HG02759 (cell line): ENCODE data around the gene PGAP2.

Source experiments
- ATAC-seq: cut with Tn5 transposase; IDR thresholded peaks from one replicate; pipeline ENCODE4 v1.9.1; 2021; ENCODE audit warnings: mild to moderate bottlenecking, moderate library complexity; ENCODE audit not compliant: unreplicated experiment

PGAP2 gene

DNA sequence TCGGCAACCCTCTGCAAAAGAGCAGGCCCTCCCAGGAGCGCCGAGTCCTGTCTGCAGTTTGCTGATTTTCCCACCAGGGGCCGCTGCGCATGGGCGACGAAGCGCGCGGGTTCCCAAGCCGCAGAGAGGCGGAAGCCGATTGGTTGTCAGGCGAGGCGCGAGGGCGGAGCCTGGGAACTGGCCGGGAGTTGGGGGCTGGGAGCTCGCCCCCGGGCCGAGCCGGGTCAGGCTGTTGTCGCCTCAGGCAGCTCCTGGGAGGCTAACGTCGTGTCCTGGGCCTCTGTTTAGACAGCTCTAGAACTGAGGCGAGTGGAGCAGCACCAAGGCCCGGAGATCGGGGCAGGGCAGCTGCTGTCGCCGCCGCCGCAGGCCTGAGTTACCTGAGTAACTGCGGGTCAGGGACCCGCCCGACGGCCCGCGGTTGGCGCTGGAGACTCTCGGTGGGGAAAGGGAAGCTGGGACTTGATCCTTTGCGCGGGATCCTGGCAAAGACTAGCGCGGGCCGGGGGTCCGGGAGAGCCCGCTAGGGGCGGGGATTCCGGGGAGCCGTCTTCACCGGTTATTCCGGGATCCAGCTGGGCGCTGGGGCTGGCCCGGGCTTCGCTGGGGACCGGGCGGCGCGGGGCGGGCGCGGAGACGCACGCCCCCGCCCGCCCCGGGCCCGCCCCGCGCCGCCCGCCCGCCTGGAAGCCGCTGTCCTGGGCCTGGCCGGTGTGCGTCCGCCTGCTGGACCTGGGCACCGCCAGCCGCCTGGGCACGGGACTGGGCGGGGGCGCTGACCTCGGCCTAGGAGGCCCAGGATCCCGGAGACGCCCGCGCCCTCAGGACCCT lies 46.8 kb downstream of the PGAP2 start, which contains the start of gene STIM1:
Gene STIM1 (plus strand): TSS at position 688 of the 831 bp plus-strand sequence. CDS start 607 bp downstream, outside the sequence.
- ATAC-seq, result peak; percentile 62

DNA sequence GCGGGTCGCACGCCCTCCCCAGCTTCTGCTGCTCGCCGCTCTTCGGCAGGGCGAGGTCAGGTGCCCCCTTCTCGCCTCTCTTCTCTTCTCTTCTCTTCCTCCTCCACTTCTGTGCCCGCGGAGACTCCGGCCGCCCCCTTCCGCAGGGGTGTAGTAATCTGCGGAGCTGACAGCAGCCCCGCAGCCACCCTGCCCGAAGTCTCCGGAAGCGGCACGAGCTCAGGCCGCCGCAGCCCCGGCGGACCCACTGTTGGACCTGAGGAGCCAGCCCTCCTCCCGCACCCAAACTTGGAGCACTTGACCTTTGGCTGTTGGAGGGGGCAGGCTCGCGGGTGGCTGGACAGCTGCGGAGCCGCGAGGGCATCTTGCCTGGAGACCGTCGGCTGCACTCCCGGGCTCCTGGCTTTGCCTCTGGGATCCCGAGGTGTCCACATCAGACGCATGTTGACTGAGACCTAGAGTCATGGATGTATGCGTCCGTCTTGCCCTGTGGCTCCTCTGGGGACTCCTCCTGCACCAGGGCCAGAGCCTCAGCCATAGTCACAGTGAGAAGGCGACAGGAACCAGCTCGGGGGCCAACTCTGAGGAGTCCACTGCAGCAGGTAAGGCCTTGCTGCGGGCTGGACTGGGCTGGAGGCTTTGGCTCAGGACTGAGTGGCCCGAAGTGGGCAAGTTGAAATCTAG lies 47.6 kb downstream of the PGAP2 start:
- ATAC-seq, result peak; percentile 17

DNA sequence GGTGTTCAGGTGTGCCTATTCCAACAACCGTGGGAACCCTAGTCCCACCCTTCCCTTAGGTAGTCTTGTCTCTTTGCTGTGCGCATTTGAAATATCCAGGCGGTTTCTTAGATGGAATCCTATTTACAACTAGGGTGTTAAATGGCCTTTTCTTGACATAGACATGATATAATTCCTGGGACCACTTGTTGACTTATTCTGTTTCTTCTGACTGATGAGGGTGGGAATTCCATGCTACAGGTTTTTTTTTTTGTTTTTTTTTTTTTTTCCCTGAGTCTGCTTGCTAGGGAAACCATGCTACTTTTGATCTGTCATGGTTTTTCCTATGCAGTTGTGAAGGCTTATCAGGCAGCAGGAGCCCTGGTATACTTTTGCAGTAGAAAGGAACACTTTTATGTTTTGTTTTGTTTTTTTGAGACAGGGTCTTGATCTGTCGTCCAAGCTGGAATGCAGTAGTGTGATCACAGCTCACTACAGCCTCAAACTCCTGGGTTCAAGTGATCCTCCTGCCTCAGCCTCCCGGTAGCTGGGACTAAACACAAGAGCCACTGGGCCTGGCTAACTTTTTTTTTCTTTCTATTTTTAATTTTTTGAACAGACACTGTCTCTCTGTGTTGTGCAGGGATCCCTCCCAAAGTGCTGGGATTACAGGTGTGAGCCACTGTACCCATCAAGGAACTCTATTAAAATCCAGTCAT lies 48.6 kb downstream of the PGAP2 start:
- no peak for ATAC-seq

DNA sequence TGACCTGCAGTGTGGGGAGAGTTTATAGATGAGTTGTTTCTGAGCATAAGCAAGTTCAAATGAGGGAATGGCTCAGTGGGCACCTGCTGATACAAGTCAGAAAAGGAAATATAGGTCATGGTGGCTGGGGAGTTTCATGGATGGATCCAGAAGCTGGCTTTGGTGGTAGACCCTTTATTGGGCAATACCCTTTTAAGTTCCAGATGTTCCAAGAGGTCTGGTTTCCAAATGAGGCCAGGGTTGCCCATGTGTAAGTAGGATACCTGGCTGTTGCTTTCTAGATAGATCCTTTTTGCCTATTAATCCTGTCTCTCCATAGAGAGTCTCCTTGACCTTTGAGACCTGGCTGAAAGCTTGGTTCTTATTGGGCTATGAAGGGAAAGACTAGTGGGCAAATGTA lies 49.3 kb downstream of the PGAP2 start:
- no peak for ATAC-seq

DNA sequence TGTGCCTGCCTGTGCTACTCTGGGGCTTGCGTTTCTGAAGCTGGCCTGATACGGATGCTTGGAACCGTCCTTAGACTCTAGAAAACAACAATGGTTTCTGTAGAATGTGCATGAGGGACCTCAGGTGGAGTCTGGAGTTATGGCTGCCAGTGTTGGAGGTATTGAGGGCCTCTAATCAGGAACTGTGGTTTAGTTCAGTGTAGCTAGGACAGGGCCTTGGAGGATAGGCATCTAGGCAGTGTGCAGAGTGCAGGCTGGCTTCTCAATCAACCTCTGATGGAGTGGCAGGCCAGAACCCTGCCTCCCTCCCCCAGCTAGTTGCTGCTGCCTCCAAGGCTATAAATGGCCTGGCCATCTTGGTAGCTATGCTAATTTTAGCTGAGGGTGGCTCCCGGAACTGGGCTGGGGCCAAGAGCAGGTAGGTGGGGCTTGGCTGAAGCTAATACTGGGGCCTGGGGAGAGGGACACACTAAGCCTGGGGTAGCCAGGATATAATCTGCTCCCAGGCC lies 51.1 kb downstream of the PGAP2 start:
- peak; percentile 21 for ATAC-seq

DNA sequence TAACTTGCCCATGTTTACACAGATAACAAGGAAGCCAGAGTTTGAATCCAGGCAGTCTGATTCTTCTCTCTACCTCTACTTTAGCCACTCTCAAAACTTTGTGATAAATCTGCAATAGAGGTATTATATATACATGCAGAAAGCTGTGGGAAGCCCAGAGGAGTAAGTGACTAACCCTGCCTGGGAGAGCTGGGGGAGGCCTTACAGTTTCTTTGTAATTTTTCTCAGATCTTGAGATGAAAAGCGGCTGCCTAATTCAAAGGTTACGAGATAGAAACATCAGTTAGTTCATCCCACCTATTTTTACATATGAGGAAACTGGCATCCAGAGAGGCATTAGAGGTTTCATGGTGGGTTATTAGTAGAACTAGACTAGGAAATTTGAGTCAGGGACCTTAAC lies 52.0 kb downstream of the PGAP2 start:
- no peak for ATAC-seq

DNA sequence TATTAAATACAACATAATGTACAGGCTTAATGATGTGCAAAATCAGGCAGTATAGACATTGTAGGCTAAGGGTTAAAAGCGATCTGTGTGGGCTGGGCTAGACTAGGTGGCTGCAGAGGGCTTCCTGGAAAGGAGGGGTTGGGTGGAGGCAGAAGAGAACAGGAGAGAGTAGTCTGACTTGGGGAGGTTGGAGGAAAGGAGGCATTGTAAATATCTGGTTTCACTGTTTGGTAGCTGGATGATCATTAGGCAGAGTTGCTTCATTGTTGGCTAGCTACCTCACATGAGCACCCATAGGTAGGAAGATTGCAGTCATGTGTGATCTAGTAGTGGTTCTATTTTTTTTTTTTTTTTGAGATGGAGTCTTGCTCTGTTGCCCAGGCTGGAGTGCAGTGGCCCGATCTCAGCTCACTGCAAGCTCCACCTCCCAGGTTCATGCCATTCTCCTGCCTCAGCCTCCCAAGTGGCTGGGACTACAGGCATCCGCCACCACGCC lies 52.6 kb downstream of the PGAP2 start:
- ATAC-seq, result peak; percentile 26

DNA sequence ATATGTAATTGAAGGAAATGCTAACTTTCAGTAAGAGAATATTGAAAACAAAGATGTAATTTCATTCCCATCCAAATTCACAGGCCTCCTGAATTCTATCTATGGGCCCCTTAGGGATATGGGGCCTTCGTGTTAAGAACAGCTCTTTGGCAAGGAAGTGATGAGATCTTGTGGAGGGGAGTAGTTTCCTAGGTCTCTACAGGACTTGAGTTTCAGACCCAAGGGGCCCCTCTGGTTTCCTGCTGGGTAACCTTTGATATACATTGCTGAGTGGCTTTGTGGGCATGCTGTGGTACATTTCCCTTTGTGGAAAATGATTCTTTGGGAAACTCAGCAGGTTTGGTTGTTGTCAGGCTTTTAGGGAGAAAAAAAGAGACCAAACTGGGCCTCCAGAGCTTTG lies 53.3 kb downstream of the PGAP2 start:
- no peak for ATAC-seq

DNA sequence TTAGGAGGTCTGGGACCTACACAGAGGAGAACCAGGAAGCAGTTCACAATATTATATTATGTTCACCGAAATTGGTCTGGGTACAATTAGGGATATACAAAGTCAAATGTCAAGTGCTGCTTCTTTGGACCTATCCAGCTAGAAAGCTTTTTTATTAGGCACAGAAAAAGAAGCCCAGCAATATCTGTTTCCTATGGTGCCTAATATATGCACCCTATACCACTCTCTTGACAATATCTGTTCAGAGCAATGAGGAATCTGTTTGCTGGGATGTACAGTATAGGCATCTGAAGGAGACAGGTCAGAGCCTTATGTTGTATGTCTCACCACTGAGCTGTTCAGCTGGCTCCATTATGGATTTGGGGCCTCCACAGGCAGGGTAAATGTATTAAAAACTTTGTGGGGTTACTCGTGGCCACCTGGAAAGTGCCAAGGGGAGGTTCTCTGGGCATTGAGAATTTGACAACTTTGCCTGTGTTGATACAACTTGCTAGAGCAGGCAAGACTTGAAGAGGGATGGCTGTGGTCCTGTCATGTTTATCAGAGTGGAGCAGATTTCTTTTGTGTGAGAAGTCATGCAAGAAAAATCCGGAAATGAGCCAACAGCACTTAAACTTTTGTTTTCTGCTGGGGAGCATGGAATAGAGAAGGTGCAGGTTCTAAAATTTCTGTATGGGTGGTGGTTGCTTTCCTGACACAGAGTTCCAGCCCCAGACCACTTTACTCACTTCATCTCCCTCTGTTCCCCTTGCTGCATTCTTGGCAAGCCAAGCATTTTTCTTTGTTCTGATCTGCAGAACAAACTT lies 57.2 kb downstream of the PGAP2 start:
- peak; percentile 44 for ATAC-seq

DNA sequence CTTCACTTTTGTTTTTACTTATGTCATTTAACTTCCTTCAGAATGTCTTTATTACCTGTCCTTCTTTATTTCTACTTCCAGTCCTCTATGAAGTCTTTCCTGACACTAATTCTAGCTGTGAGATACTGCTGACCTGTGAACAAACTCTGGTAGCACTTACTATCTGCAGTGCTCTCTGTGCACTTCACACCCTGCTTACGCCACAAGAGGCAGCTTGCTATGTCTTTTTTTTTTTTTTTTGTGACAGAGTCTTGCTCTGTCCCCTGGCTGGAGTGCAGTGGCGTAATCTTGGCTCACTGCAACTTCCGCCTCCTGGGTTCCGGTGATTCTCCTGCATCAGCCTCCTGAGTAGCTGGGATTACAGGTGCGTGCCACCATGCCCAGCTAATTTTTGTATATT lies 57.8 kb downstream of the PGAP2 start:
- peak; percentile 38 for ATAC-seq

DNA sequence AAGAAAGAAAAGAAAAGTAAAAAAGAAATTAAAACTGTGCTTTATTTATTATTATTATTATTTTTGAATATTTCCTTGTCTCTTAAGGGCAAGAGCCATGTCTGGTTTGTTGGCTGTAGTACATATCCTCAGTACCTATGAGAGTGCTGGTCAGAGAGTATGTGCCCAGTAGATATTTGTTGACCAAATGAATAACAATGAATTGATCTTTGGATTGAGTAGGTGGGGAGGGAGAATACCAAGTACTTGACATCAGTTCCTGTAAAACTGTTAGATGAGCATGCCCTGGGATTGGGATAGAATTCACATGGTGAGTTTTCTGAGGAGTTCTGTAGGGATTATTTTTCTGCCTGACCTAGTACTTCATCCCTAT lies 58.5 kb downstream of the PGAP2 start:
- ATAC-seq, result no peak

DNA sequence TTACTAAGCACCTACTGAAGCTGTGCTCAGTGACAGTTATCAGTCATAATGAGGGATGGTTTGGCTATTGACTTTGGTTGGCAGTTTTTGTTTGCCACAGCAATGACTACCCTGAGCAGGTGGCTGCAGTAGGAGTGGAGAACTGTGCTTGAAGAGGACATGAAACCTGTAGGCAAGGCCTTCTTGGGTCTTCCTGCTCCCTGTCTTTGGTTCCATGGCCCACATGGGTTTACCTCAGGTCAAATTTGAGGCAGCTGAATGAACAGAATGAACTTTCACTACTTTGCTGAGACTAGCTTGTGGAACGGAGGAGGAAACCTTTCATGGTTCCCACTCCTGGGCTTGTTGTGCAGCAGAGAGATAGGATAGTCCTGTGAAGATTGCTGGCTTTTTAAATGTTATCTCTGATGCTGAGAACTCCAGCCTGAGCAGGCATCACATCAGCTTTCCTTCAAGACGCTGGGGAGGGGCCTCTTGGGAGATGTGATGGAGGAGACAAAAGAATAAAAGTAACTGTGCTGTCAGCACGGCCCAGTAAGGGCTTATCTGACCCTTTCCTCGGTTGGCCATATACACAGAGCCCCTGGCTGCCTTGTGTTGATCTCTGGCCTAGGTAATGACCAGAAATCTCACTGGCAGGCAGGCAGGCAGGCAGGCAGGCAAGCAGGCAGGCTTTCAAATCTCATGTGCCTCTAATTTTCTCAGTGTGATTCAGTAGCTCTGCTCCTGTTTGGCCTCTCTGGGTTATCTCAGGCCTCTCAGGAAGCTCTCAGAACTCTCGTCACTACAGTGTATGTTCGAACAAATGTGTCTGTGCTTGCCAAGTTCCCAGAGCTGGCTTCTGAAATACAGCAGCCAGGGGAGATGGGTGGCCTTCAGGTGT lies 59.1 kb downstream of the PGAP2 start:
- peak; percentile 68 for ATAC-seq

DNA sequence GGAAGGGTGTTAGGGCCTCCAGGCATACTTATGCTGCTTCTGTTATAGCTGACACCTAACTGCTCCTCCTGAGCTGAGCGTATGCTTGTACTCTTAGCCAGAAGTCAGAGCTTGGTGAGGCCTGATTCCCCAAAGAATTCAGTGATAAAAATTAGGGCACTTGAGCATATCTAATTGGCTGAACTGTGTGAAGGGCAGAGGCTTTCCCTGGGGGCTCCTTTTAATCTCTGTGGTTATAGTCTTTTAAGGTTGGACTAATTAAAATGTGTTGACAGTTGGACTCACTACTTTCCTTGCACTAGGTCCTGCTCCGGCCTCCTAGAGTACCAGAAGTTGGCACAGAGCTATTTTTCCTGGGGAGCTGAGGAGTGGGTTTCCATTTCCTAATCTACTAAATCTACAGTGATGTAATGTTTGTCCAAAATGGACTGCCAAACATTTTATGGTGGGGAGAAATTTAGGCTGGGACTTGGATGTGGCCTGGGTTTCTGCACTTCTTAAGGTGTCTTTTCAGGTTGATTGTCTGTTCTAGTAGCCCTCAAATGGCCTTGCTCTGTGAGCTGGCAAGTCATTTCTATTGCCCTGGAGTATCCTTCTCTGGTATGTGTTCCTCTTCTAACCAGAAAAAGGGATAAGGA lies 65.5 kb downstream of the PGAP2 start:
- ATAC-seq, result no peak
